IMR-90 (cell line): ENCODE results near the gene MGAT5.

ENCODE experiments used
- TF ChIP-seq, protein P1 (sequence below): fragments of 150-350 bp; IDR thresholded peaks from 2 replicates; pipeline ENCODE4 v1.6.1; 2016; ENCODE audit warnings: low read depth, mild to moderate bottlenecking, low read length, moderate library complexity, borderline replicate concordance
- TF ChIP-seq, protein P2 (sequence below): conservative IDR thresholded peaks from 2 replicates; pipeline ENCODE4 v1.5.1; 2012; ENCODE audit warnings: mild to moderate bottlenecking, low read depth, low read length, improper control_type of control experiment

DNA sequence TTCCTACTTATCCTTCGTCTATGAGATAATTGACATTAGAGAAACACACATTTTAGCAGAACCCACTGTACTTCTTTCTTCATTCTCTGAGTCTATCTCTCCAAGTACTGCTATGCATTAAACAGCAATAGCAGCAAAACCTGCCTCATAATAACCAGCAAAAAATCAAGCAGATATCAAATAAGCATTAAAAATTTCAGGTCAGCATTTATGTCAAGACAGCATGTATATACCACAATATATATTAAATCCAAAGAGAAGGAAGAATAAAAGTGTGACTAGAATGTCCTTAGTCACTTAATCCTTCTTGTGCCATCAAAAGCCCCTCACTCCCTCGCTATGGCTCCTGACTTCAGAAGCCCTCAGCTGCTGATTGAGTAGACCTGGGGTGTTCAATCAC, 131.3 kb downstream of the MGAT5 start:
- TF ChIP-seq, protein P1, sequence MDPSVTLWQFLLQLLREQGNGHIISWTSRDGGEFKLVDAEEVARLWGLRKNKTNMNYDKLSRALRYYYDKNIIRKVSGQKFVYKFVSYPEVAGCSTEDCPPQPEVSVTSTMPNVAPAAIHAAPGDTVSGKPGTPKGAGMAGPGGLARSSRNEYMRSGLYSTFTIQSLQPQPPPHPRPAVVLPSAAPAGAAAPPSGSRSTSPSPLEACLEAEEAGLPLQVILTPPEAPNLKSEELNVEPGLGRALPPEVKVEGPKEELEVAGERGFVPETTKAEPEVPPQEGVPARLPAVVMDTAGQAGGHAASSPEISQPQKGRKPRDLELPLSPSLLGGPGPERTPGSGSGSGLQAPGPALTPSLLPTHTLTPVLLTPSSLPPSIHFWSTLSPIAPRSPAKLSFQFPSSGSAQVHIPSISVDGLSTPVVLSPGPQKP, result no peak
- TF ChIP-seq, protein P2, sequence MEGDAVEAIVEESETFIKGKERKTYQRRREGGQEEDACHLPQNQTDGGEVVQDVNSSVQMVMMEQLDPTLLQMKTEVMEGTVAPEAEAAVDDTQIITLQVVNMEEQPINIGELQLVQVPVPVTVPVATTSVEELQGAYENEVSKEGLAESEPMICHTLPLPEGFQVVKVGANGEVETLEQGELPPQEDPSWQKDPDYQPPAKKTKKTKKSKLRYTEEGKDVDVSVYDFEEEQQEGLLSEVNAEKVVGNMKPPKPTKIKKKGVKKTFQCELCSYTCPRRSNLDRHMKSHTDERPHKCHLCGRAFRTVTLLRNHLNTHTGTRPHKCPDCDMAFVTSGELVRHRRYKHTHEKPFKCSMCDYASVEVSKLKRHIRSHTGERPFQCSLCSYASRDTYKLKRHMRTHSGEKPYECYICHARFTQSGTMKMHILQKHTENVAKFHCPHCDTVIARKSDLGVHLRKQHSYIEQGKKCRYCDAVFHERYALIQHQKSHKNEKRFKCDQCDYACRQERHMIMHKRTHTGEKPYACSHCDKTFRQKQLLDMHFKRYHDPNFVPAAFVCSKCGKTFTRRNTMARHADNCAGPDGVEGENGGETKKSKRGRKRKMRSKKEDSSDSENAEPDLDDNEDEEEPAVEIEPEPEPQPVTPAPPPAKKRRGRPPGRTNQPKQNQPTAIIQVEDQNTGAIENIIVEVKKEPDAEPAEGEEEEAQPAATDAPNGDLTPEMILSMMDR, result no peak
